Measurements from ENCODE around the gene SIAH3.

The SIAH3 gene

GRCh38 chr13:45737571-45738017 is 114.0 kb downstream of the SIAH3 start:
- DNase-seq (ENCODE audit: low read depth) = no peak

GRCh38 chr13:45733361-45733760 is 118.2 kb downstream of the SIAH3 start:
- DNase-seq (ENCODE audit: low read depth) = no peak

DNA sequence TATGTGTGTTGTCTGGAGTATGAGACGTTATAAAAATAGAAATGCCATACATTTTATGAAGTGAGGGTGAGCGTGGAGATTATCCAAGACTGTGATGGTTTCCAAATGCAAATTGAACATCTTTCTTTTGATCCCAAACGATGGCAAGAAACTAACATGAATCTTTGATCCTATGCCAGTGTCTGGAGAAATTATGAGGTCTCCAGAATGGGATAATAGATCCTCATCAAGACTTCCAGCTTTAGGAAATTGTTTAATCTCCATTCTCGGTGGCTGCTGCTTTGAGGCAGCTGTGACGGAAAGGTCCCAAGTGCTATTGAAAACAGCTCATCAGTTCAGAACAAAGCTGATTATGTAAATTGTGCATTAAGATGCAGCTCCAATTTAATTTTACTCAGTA is 118.6 kb downstream of the SIAH3 start:
- DNase-seq (ENCODE audit: low read depth) = no peak

- no peak for DNase-seq (ENCODE audit: low read depth)
Observed at GRCh38 chr13:45731455-45731854, 120.1 kb downstream of the SIAH3 start.

- no peak for DNase-seq (ENCODE audit: low read depth)
Observed at GRCh38 chr13:45728759-45729158, 122.8 kb downstream of the SIAH3 start.

All from stimulated activated CD8-positive, alpha-beta memory T cell treated with anti-CD3 and anti-CD28 coated beads, Interleukin-7, amount 100 ng/mL, for 24 hours (primary cell).